Nucleus accumbens (tissue), 56 donors: ENCODE data around the gene SFTA2.

Experiments
- DNase-seq, 56 donors: peaks; one replicate each; lab custom pipeline; 2025; lab: John Stamatoyannopoulos, UW

SFTA2 gene

GRCh38 chr6:30881392-30882203, 50.4 kb downstream of the SFTA2 start:
- DNase-seq: peak in 28 of 56 donors; percentile 11 to 61 (median 35)
